22Rv1 (cell line): ENCODE results near the gene NAB2.

ENCODE experiments used
- H3K27ac ChIP-seq: fragments of 450-650 bp; 2 replicates; pipeline ENCODE4 v1.5.1; 2017
- ZFX ChIP-seq: fragments of 450-650 bp; IDR thresholded peaks from 2 replicates; pipeline ENCODE4 v1.6.1; 2017; ENCODE audit warnings: antibody characterized with exemption, borderline replicate concordance
- TF ChIP-seq, protein P1 (sequence below): fragments of 450-650 bp; IDR thresholded peaks from 2 replicates; pipeline ENCODE4 v1.5.1; 2017; ENCODE audit warnings: mild to moderate bottlenecking

NAB2 gene

DNA sequence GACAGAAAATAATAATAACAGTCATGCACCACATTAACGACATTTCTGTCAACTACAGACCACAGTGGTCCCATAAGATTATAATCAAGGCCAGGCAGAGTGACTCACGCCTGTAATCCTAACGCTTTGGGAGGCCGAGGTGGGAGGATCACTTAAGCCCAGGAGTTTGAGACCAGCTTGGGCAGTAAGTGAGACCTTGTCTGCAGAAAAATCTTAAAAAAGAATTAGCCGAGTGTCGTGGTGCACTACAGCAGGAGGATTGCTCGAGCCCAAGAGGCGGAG lies 8.6 kb downstream of the NAB2 start:
- H3K27ac ChIP-seq: peak overlapping the region; percentile 17; the same call in 1 of the 2 replicates
- no peak for TF ChIP-seq ZFX
- TF ChIP-seq, protein P1, sequence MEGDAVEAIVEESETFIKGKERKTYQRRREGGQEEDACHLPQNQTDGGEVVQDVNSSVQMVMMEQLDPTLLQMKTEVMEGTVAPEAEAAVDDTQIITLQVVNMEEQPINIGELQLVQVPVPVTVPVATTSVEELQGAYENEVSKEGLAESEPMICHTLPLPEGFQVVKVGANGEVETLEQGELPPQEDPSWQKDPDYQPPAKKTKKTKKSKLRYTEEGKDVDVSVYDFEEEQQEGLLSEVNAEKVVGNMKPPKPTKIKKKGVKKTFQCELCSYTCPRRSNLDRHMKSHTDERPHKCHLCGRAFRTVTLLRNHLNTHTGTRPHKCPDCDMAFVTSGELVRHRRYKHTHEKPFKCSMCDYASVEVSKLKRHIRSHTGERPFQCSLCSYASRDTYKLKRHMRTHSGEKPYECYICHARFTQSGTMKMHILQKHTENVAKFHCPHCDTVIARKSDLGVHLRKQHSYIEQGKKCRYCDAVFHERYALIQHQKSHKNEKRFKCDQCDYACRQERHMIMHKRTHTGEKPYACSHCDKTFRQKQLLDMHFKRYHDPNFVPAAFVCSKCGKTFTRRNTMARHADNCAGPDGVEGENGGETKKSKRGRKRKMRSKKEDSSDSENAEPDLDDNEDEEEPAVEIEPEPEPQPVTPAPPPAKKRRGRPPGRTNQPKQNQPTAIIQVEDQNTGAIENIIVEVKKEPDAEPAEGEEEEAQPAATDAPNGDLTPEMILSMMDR: no peak

DNA sequence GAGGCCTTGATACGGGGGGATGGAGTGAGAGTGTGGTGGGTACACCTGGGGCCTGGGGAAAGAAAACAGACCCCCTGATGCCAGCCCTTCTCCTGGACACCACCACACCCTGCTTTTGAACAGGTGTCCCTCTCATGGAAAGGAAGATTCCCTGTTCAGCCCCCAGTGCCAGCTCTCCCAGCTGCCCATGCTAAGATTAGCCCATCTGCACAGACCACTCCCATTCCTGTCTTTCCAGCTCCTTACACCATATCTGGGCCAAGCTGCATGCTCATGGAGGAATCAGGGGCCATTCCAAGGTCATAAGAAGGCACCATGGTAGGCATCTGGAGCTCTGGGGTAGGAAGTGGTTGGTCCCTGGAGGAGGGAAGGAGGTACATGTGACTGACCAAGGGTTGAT lies 9.6 kb downstream of the NAB2 start:
- no peak for TF ChIP-seq ZFX
- TF ChIP-seq, protein P1: no peak
- peak overlapping the region; percentile 17; the same call in 1 of the 2 replicates for H3K27ac ChIP-seq

DNA sequence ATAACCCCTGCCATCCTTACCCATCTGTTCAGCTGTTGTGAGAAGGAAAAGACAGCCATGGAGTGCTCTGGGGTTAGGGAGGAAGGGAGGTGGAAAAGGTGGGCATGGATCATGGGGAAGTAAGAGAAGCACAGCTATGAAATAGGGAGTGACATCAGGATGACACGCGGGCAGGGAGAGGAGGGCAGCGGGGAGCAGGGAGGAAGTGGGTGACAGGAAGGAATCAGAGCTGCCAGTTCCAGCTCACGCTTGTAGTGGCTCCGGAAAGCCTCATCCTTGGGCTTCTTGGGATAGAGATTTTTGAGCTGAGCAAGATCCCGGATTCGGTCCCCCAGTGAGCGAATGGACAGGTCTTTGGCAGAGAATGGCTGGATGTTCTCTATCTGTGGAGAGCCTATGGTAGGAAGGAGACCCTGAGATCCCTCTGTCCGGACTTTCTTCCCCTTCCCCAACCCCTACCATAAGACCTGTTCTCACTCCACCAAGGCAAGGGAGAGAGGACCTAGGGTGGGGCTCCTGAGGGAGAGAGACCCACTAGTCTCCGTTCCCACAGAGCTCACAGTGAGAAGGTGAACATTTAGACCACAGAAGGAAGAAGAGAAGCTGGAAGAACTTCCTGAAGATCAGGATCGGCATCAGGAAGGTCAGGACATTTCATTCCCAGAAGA lies 10.3 kb downstream of the NAB2 start:
- H3K27ac ChIP-seq: no peak overlapping the region
- no peak for TF ChIP-seq ZFX
- TF ChIP-seq, protein P1: no peak

DNA sequence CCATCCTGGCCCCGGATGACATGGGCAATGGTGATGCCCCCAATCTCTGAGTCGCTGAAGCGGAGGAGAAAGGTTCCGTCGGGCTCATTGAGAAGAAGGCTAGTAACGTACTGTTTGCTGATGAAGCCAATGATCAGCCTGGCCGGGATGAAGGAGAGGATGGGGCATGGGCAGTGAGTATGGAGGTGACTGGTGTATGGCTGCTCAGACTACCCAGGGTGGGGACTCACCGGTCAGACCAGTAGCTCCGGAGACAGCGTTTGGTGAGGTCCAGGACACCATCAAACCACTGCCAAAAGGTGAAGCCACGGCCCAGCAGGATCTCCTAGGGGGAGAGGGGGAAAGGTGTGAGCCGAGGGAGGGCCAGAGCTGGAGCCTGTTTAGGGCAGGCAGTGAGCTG lies 10.9 kb downstream of the NAB2 start:
- H3K27ac ChIP-seq: peak overlapping the region; percentile 27; the same call in 1 of the 2 replicates
- TF ChIP-seq, protein P1: no peak
- TF ChIP-seq ZFX: no peak

DNA sequence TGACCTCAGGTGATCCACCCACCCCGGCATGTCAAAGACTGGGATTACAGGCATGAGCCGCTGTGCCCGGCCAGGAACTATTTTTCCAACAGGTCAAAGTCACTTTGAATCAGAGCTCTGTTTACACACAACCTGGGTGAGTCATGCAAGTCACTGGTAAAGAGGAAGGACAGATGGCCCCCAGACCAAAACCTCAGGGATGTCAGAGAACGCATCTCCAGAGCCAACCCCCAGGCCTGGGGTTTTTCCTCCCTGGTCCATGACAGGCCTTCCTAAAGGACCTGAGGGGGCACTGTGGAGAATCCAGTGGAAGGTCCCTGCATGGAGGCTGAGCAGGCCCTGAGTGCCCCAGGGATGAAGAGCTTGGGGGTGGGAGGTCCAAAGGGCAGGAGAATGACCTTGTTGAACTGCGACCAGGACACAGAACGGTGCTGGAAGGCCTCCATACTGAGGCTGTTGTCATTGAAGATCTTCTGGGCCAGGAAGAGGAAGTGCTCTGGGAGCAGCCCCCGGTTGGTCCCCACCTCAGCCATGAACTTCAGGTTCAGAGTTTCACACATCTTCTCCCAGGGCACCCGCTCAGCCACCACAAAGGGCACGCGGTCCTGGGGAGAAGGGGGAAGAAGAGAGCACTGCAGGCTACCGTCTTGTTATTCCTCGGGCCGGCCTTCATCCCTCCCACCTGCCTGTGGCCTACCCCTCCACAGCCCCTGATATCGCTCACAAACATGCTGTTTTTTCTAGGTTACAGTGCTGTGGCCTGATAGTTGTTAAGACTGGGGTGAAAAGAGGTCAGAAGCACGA lies 13.2 kb downstream of the NAB2 start:
- TF ChIP-seq, protein P1: no peak
- no peak overlapping the region for H3K27ac ChIP-seq

DNA sequence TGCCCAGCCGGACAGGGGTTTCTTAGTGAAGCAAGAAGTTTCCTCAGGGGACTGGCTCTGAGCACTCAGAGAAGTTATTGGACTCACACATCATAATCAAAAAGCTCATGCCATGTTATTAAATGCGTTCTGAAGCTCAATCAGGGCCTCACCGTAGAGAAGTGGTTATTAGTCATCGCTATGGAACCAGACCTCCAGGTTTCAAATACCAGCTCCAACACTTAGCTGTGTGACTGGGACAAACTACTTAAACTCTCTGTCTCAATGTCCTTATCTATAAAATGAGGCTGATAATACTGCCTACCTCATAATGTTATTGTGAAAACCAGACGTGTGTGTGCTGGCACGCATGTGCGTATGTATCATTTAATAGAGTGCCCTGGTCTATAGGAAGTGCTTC lies 14.9 kb downstream of the NAB2 start:
- TF ChIP-seq ZFX: no peak
- TF ChIP-seq, protein P1: no peak
- no peak overlapping the region for H3K27ac ChIP-seq

DNA sequence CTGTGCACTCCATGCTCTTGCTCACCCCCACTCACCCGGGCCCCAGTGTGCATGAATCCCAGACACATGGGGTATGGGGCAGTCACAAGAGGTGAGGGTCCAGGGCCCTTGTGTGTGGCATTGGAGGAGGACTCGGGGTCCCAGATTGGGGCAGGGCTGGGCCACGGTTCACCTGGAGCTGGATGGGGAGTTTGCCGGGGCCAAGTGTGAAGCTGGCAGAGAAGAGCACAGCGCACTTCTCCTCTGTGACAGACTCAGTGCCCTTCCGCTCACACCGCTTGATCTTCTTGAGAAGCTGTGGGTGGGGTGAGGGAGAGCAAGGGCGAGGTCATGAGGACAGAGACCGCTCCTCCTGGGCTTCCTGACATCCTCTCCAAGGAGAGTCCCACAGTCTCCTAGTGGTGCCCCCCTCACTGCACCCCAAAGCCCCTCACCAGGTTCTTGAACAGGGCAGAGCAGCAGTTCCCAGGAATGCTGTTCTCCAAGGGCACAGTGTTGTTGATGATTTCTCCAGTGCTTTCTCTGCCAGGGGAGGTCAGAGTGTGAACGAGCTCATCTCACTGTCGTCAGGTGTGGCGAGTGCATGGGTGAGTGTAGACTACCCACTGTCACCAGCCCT lies 15.5 kb downstream of the NAB2 start:
- TF ChIP-seq, protein P1: no peak
- no peak for TF ChIP-seq ZFX

More for the DNA sequence above, 15.5 kb downstream of the NAB2 start:
- H3K27ac ChIP-seq: no peak overlapping the region
